Activated CD4-positive, alpha-beta T cell treated with anti-CD3 and anti-CD28 coated beads, Interleukin-2, Interleukin-4, amounts not matched to agents 100 ng/mL and 50 ng/mL, durations not matched to agents 16 hours and 8 hours (primary cell): ENCODE results near the gene SLC9A3.
"Not testable (repeated sequence)": the region's sequence is repeated elsewhere in the genome, so short reads cannot be mapped to it uniquely, and the experiment has no call there.

Experiments
- DNase-seq: peaks from one replicate; pipeline ENCODE4 v3.0.0-alpha.2; 2020; ENCODE audit warnings: low spot score

Gene SLC9A3

GRCh38 chr5:524973-525761 is 918 bp upstream of the SLC9A3 start:
- DNase-seq, result no peak

GRCh38 chr5:523441-524222 is 617 bp downstream of the SLC9A3 start:
- no peak for DNase-seq

- DNase-seq, result no peak
Measured at GRCh38 chr5:522899-523440, 1.3 kb downstream of the SLC9A3 start.

- DNase-seq, result no peak
Measured at GRCh38 chr5:522116-522515, 2.1 kb downstream of the SLC9A3 start.

- DNase-seq, result no peak
Measured at GRCh38 chr5:521680-522079, 2.6 kb downstream of the SLC9A3 start.

GRCh38 chr5:520850-521226 is 3.4 kb downstream of the SLC9A3 start:
- DNase-seq, result no peak

DNA sequence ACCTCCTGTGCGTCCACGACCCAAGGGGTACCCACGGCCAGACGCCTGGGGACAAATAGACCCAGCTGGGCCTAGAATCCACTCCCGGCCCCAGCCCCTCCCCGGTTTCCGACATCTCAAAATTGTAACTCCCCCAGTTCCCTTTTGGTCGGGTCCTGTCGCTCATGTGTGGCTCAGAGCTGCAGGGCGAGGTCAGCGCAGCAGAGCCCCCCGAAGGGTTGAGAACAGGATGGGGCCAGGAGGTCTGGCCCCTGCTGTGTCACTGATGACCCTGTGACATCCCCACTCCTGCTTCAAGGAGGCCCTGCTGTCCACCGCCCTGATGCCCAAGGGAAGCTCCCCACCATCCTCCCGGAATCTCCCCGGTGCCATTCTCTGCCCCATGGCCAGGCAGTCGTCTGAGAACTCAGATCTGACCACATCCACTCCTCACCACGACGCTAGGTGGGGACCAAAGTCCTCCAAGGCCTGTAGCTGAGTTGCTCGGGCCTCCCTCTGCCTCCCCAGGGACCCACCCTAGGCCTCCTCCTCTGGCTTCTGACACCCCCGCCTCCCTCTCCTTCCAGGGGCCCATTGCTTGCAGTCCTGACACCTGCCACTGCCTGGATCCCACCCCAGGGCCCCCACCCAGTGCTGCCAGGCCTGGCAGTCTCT is 3.9 kb downstream of the SLC9A3 start:
- no peak for DNase-seq

DNA sequence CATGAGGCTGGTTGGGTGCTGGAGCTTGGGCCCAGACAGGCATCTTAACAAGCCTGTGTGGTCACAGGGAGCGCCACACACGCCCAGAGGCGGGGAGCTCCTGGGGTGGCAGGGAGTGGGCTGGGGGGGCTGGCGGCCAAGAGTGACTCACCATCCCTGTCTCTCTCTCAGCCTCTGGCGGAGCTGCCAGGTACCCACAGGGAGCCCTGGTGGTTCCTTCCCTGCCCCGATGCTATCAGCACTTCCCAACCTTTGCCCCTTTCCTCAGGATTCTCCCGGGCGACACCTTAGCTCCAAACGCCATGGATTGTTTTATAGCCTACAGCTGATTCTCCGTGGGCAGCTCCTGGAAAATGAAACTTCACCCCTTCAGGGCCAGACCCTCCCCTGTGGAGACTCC is 5.5 kb downstream of the SLC9A3 start:
- DNase-seq, result no peak

DNA sequence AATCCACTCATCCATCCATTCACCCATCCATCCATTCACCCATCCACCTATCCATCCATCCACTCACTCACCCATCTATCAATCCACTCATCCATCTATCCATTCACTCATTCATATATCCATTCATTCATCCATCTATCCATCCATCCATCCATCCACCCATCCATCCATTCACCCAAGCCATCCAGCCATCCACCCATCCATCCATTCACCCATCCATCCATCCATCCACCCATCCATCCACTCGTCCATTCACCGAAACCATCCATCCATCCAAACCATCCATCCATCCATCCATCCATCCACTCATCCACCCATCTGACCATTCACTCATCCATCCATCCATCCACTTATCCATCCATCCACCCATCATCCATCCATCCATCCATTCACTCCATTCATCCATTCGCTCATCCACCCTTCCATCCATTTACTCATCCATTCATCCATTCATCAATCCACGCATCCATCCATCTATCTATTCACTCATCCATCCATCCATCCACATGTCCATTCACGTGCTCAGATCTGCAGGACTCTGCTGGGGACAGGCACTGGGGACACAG is 6.6 kb downstream of the SLC9A3 start:
- no peak for DNase-seq

DNA sequence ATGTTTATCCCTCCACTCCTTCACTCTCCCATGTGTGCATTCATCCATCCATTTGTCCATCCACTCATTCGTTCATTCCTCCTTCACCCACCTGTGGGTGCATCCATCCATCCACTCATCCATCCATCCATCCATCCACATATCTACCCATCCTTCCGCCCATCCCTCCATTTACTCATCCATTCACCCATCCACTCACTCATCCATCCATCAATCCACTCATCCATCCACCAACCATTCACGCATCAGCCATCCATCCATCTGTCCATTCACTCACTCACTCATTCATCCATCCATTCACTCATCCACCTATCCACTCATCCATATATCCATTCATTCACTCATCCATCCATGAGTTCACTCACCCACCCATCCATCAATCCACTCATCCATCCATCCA is 7.3 kb downstream of the SLC9A3 start:
- DNase-seq, result no peak

DNA sequence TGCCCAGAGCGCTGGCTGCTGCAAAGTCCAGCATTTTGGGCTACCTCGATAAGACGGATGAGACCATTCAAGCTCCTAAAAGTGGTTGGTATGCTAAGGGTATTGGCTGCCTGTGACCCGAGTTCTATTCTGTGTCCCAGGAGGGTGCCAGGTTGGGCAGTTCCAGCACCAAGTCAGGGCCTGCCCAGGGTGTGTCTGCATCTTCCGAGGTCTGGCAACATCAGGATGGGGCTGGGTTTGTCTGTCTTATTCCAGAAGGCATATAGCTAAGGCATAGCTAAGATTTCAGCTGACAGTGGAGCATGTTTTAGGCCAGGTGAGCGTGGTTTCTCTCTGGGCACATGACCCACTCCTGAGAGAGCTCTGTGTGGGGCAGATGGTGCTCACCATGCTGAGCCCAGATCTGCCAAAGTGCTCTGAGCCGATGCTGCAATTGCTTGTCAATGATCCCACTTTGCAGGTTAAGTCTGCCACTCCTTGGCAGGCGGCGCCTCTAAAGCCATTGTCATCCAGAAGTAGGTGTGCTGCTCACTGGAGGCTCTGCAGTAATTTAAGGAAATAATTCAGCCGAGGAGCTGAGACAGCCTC is 7.8 kb downstream of the SLC9A3 start:
- DNase-seq, result no peak

DNA sequence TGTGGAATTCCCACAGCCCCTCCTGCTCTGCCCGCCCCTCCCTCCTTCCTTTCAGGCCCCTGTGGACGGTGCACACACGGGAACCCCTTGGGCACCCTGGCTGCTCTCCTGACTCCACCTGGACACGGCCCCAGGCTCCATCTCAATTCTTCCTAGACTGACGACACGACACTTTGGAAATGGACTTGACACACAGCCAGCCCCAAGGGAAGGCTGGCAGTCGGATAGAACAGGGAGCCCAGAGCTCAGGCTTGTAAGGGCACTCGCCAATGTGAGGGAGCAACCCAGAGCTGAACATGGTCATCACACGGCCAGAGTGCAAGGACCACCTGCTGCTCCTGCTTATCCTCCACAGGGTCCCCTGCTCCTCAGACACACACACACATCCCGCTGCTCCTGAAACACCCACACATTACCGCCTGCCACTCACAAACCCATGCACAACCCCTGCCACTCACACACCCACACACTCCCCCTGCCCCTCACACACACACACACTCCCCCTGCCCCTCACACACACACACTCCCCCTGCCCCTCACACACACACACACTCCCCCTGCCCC is 8.9 kb downstream of the SLC9A3 start:
- no peak for DNase-seq

DNA sequence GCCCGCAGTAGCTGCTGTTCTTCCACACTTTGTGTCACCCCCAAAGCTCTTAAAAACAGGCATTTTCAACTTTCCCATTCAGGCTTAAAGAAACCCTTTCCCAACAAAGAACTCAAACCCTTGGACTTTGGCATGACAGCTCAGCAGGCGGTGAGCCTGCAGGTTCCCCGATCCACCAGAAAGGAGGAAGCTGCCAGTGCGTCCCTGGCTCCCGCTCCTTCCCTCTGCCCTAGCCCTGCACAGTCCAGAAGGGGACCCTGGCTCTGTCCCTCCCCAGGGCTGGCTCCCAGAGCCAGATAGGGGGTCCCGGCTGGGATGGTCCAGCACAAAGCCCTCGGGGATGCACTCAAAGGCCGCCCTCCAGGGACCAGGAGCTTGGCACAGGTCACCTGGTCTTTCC is 9.6 kb downstream of the SLC9A3 start:
- DNase-seq, result no peak

DNA sequence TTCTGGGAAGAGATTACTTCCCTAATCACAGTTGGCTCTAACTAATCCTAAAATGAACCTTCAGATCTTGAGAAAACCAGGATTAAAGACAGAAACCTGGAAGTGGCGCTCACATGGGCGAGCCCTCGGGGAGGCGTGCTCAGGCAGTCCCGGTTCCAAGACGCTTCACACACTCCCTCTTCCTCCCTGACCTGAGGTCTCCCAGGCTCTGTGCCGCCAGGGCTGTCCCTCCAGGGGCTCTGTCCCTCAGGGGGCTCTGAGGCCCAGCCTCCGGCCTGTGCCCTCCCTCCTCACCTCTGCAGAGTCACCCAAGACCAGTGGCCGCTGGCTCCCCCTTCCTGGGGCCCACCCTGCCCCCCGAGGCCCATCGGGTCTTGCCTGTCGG is 10.2 kb downstream of the SLC9A3 start:
- DNase-seq, result no peak

DNA sequence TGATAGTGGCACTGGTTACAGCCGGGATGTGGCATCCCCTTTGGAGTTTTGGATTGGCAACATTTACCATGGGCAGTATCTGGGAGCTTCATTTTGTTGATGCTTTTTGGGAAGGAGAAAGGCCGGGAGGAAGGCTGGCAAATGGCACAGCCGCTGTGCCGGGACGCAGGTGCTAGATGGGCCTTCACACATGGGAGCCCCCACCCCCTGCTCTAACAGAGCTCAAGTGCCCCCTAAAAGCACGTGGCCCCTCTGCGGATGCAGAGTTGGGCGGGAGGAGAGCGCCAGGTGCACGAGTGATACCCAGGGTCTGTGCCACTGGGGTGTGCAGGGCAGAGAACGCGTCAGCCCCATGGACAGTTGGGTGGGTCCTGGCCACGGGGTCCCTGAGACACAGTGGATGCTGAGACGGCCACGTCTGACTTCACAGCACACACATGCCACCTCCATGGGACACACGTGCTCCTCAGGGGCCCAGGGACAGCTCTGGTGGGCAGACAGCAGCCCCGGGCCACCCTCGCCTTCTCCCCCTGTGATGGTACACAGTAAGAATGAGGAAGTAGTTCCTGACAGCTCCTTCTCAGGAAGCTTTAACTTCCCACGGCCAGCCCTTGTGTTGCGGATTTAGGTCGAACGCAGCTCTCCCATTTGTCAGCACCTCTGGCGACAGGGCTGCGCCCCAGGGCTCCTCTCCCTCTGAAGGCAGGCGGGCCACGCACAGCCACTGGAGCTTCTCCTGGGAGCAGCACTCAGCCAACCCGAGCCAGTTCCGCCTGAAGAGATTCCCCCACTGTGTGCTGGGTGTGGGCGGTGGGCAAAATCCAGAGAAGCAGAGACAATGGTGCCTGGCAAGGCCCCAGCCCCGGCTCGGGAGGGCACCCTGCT is 10.8 kb downstream of the SLC9A3 start:
- DNase-seq, result no peak

GRCh38 chr5:511476-511875 is 12.8 kb downstream of the SLC9A3 start:
- no peak for DNase-seq

DNA sequence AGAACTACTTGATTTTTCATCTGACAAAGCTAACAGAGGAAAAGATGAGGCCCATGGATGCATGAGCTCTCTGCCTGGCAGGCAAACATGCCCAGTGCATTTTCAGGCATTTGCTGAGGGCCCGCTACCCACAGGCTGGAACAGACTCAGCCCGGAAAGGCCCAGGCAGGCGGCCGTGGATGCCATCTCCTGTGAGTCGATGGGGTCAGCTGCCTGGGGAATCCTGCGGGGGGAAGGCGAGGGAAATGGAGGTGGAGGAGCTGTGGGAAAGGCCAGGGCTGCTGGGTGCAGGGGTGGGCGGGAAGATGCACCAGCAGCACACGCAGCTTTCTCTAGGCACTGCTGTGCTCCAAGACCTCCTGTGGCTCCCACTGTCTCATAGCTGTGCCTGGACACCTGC is 13.7 kb downstream of the SLC9A3 start:
- DNase-seq, result no peak

GRCh38 chr5:509611-510185 is 14.6 kb downstream of the SLC9A3 start:
- DNase-seq, result no peak

GRCh38 chr5:507986-508575 is 16.2 kb downstream of the SLC9A3 start:
- not testable (repeated sequence) for DNase-seq

DNA sequence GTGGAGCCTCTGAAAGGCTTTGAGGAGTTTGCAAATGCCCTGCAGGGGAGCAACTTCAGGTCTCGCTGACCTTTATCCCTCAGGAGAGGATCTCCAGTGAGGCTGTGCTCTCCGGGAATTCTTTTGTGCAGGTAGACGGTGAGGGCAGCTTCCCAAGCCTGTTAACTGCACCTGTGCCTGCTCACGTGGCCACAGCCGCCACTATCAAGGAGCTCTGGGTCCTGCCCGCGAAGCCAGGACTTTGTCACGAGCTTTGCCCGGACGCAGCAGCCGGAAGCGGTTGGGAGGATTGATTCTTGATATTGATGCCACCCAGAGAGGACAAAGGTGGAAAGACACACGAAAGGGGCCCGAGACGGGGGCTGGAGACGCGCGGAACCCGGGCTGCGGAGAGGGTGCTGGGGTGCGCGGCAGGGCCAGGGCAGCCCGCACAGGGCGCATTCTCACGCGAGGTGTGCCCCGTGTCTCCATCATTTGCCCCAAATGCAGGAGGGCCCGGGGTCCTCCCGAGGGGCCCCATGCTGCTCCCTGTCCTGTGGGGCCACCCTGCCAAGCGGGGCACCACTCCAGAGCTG is 18.2 kb downstream of the SLC9A3 start:
- no peak for DNase-seq
